Smooth muscle cell (in vitro differentiated cells): ENCODE measurements around the gene PTRHD1. TPM values are rescaled to one million over a fixed set of nuclear protein-coding genes. Genes with fewer than 3 reads are reported as not detected.

Experiments
- DNase-seq: peaks from one replicate; lab custom pipeline; 2025; ENCODE audit not compliant: unreplicated experiment; lab: John Stamatoyannopoulos, UW
- H2AFZ ChIP-seq: fragments of 200-600 bp; sonication (generic); 2 replicates; pipeline ENCODE4 v1.6.0; 2016; ENCODE audit warnings: antibody characterized with exemption, low read depth, mild to moderate bottlenecking
- H3F3A ChIP-seq: fragments of 200-600 bp; sonication (generic); 2 replicates; pipeline ENCODE4 v1.6.0; 2017; ENCODE audit warnings: antibody characterized with exemption, low read depth
- H3K27ac ChIP-seq: fragments of 200-600 bp; sonication (generic); 2 replicates; pipeline ENCODE4 v1.5.1; 2016; ENCODE audit warnings: low read depth, mild to moderate bottlenecking
- H3K27me3 ChIP-seq: fragments of 200-600 bp; sonication (generic); 2 replicates; pipeline ENCODE4 v1.6.1; 2016; ENCODE audit warnings: low read depth, mild to moderate bottlenecking
- H3K36me3 ChIP-seq: fragments of 200-600 bp; sonication (generic); 2 replicates; pipeline ENCODE4 v1.5.1; 2016; ENCODE audit warnings: low read depth
- H3K4me1 ChIP-seq: fragments of 200-600 bp; sonication (generic); 2 replicates; pipeline ENCODE4 v1.5.1; 2016; ENCODE audit warnings: low read depth
- H3K4me2 ChIP-seq: fragments of 200-600 bp; sonication (generic); 2 replicates; pipeline ENCODE4 v1.6.0; 2016; ENCODE audit warnings: mild to moderate bottlenecking
- H3K4me3 ChIP-seq: fragments of 200-600 bp; sonication (generic); 2 replicates; pipeline ENCODE4 v1.5.1; 2016; ENCODE audit warnings: mild to moderate bottlenecking
- H3K79me2 ChIP-seq: fragments of 200-600 bp; sonication (generic); 2 replicates; pipeline ENCODE4 v1.6.0; 2016; ENCODE audit warnings: low read depth, mild to moderate bottlenecking
- H3K9ac ChIP-seq: fragments of 200-600 bp; sonication (generic); 2 replicates; pipeline ENCODE4 v1.6.0; 2016; ENCODE audit warnings: low read depth
- H3K9me3 ChIP-seq: fragments of 200-600 bp; sonication (generic); replicated peaks from 2 replicates; pipeline ENCODE4 v1.5.1; 2016; ENCODE audit warnings: low read depth
- H4K20me1 ChIP-seq: fragments of 200-600 bp; sonication (generic); 2 replicates; pipeline ENCODE4 v1.6.0; 2016; ENCODE audit warnings: low read depth
- WGBS: methylation state at CpG from one replicate; pipeline ENCODE4 v1.1.7; 2016; ENCODE audit warnings: low lambda C conversion rate; 5-methylcytosine and 5-hydroxymethylcytosine counted together
- polyA plus RNA-seq: library from polyadenylated mRNA; unstranded; fragments of >200 nt; fragmentation: Nextera tagmentation; extraction: Ambion mirVana; gene quantifications from 2 replicates; pipeline ENCODE4 v1.2.1, GENCODE V29; 2016
- total RNA-seq: library from RNA; depleted of rRNA; stranded (reverse); fragments of >200 nt; gene quantifications from 2 replicates; pipeline ENCODE4 v1.2.3, GENCODE V29; 2014
- TF ChIP-seq, protein P1 (sequence below): fragments of 200-600 bp; sonication (generic); IDR thresholded peaks from 2 replicates; pipeline ENCODE4 v1.5.1; 2017; ENCODE audit warnings: borderline replicate concordance, mild to moderate bottlenecking, antibody characterized with exemption; ENCODE audit not compliant: insufficient read depth, poor library complexity, severe bottlenecking

PTRHD1 gene
- total and polyA plus RNA-seq, 2 experiments from 2014 or later = 25.1 to 38.7 TPM

DNA sequence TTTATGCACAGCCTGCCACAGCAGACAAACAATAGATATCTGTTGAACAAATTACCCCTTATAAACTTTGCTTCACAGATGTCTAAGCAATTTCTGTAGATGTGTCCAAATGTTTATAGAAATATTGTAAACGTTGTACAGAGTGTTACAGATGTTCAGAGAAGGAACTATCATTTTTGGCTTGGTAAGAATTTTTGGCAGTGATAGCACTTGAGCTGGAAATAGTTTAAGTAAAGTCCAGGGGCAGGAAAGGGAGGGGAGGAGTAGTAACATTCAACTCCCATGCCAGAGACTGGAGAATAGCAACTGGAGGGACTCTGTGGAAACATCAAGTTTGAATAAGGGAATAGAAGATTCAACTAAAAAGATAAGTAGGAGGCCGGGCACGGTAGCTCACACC lies 4.4 kb downstream of the PTRHD1 start:
- H3K27ac ChIP-seq = no peak overlapping the region
- H4K20me1 ChIP-seq = no peaks in the 10 kb centered on the region
- no peaks in the 10 kb centered on the region for H3K36me3 ChIP-seq
- 96% methylated on average over 3 of the region's 3 CpGs for WGBS
- no peak overlapping the region for H3K9ac ChIP-seq
- H3K4me3 ChIP-seq = no peak overlapping the region
- no peak overlapping the region for H3K4me2 ChIP-seq
- no peak overlapping the region for H2AFZ ChIP-seq
- DNase-seq = no peak
- TF ChIP-seq, protein P1, sequence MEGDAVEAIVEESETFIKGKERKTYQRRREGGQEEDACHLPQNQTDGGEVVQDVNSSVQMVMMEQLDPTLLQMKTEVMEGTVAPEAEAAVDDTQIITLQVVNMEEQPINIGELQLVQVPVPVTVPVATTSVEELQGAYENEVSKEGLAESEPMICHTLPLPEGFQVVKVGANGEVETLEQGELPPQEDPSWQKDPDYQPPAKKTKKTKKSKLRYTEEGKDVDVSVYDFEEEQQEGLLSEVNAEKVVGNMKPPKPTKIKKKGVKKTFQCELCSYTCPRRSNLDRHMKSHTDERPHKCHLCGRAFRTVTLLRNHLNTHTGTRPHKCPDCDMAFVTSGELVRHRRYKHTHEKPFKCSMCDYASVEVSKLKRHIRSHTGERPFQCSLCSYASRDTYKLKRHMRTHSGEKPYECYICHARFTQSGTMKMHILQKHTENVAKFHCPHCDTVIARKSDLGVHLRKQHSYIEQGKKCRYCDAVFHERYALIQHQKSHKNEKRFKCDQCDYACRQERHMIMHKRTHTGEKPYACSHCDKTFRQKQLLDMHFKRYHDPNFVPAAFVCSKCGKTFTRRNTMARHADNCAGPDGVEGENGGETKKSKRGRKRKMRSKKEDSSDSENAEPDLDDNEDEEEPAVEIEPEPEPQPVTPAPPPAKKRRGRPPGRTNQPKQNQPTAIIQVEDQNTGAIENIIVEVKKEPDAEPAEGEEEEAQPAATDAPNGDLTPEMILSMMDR = no peak
- peaks cover under 1% of the 10 kb centered on the region for H3K79me2 ChIP-seq
- H3K27me3 ChIP-seq = no peaks in the 10 kb centered on the region
- no peaks in the 10 kb centered on the region for H3K9me3 ChIP-seq
- H3F3A ChIP-seq = peaks cover 4% of the 10 kb centered on the region
- peaks cover 7% of the 10 kb centered on the region for H3K4me1 ChIP-seq

DNA sequence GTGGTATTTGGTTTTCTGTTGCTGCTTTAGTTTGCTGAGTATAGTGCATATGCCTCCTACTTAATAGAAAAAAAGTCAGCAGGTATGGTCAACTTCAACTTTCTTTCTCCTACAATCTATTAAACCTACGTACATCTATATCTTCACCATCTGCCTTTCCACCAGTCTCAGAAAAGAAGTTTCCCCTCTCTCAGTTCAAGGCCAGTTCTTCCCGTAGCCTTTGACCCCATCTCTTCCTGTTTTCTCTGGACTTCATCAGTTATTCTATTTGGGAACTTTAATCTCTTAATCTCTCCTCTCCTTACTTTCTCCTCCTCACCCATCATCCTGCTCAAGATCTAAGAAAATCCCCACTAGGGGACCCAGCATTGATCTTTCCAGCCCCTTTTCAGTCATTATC lies 5.7 kb downstream of the PTRHD1 start:
- no peaks in the 10 kb centered on the region for H4K20me1 ChIP-seq
- no peak overlapping the region for H3K27ac ChIP-seq
- H3K9me3 ChIP-seq = no peaks in the 10 kb centered on the region
- WGBS = 92% methylated on average over 2 of the region's 2 CpGs
- no peak overlapping the region for H3K4me2 ChIP-seq
- TF ChIP-seq, protein P1 = no peak
- no peaks in the 10 kb centered on the region for H3K79me2 ChIP-seq
- H2AFZ ChIP-seq = no peak overlapping the region
- H3K4me1 ChIP-seq = peaks cover 6% of the 10 kb centered on the region
- H3K9ac ChIP-seq = no peak overlapping the region
- no peak for DNase-seq
- no peak overlapping the region for H3K4me3 ChIP-seq
- H3F3A ChIP-seq = peaks cover 3% of the 10 kb centered on the region
- H3K36me3 ChIP-seq = no peaks in the 10 kb centered on the region
- no peaks in the 10 kb centered on the region for H3K27me3 ChIP-seq

DNA sequence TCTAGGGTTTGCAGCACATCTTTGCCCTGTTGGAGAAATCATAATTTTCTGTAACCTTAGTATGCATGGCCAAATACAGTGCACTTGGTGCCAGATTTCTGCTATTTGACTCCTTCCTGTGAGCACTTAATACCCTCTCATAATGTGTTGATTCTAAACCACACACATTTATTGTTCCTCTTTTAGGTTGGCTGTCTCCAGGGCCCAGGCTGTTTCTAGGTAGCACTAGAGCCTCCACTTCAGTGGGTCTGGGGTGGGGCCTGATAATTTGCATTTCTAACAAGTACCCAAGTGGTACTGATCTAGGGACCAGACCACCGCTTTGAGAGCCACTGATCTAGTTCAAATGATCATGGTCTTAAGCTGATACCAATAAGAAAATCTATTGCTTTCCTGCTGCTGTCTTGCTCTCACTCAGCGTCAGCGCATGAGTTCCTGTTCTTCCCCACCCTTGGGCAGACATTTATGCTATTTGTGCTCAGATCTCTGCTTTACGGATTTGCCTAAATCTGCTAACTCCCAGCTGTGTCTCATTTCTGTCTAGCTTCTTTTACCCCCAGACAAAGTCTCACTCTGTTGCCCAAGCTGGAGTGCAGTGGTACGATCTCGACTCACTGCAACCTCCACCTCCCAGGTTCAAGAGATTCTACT lies 7.4 kb downstream of the PTRHD1 start:
- TF ChIP-seq, protein P1 = no peak
- Histone ChIP-seq H3K9ac (no peak overlapping the region), H3K27ac (no peak overlapping the region), H3K79me2 (no peaks in the 10 kb centered on the region), H4K20me1 (no peaks in the 10 kb centered on the region), H3K9me3 (no peaks in the 10 kb centered on the region), H3K4me1 (no peaks in the 10 kb centered on the region), H2AFZ (no peak overlapping the region), H3K36me3 (no peaks in the 10 kb centered on the region), H3F3A (no peaks in the 10 kb centered on the region), H3K4me3 (no peak overlapping the region), H3K27me3 (no peaks in the 10 kb centered on the region), H3K4me2 (no peak overlapping the region)
- DNase-seq = no peak
- 90% methylated on average over 6 of the region's 6 CpGs for WGBS

DNA sequence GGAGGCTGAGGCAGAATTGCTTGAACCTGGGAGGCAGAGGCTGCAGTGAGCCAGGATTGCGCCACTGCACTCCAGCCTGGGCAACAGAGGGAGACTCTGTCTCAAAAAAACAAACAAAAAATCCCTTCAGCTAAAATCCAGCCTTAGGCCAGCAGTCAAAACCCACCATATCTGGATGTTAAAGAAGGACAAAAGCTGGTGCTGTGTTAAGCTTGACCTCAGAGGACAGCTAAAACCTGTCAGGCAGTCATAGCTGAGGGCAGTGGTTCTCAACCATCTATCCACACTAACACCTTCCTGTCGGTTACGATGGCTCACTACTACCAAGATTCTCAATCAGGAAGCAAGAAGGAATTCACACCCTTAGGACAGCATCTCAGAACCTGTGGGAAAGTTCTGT lies 9.6 kb downstream of the PTRHD1 start:
- WGBS = 95% methylated on average over 3 of the region's 3 CpGs
- H3K4me2 ChIP-seq = no peak overlapping the region
- H3K36me3 ChIP-seq = no peaks in the 10 kb centered on the region
- no peaks in the 10 kb centered on the region for H3K4me1 ChIP-seq
- no peaks in the 10 kb centered on the region for H4K20me1 ChIP-seq
- H3K27ac ChIP-seq = no peak overlapping the region
- H3K79me2 ChIP-seq = no peaks in the 10 kb centered on the region
- no peak overlapping the region for H3K4me3 ChIP-seq
- H3F3A ChIP-seq = no peaks in the 10 kb centered on the region
- H3K27me3 ChIP-seq = no peaks in the 10 kb centered on the region
- H3K9me3 ChIP-seq = no peaks in the 10 kb centered on the region
- TF ChIP-seq, protein P1 = no peak
- H3K9ac ChIP-seq = no peak overlapping the region
- no peak for DNase-seq
- H2AFZ ChIP-seq = no peak overlapping the region
